Epithelial cell of esophagus (primary cell): ENCODE measurements around the gene OR5M10.

Source experiments
- DNase-seq: peaks from one replicate; pipeline ENCODE4 v3.0.0; 2010; ENCODE audit warnings: low read depth
- H3K4me3 ChIP-seq: 2 replicates; pipeline ENCODE4 v1.5.1; 2011; ENCODE audit warnings: mild to moderate bottlenecking, low read length, control low read depth
- TF ChIP-seq, protein P1 (sequence below): IDR thresholded peaks from 2 replicates; pipeline ENCODE4 v1.5.1; 2011; ENCODE audit warnings: low read depth, mild to moderate bottlenecking, low read length, control low read depth, inconsistent platforms; ENCODE audit not compliant: insufficient read depth; ENCODE audit errors: missing control alignments

Gene OR5M10

DNA sequence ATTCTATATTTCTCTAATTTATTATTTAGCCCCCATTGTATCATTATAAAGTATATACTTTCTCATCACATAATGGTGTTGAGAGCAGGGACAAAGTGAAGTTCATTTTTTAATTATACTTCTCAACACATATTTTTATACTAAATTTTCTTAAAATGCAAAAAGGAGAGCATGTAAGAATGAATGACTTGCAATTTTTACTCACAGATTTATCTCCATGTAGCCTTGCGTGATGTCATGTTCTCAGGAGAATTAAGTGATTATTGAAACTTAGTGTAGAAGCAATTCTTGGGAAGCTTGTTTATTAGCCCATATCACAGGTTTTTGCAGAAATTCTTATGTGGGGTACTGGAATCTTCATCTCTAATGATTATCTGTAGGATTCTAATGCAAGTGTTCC lies 33.8 kb downstream of the OR5M10 start:
- H3K4me3 ChIP-seq = no peak overlapping the region
- TF ChIP-seq, protein P1, sequence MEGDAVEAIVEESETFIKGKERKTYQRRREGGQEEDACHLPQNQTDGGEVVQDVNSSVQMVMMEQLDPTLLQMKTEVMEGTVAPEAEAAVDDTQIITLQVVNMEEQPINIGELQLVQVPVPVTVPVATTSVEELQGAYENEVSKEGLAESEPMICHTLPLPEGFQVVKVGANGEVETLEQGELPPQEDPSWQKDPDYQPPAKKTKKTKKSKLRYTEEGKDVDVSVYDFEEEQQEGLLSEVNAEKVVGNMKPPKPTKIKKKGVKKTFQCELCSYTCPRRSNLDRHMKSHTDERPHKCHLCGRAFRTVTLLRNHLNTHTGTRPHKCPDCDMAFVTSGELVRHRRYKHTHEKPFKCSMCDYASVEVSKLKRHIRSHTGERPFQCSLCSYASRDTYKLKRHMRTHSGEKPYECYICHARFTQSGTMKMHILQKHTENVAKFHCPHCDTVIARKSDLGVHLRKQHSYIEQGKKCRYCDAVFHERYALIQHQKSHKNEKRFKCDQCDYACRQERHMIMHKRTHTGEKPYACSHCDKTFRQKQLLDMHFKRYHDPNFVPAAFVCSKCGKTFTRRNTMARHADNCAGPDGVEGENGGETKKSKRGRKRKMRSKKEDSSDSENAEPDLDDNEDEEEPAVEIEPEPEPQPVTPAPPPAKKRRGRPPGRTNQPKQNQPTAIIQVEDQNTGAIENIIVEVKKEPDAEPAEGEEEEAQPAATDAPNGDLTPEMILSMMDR = no peak
- no peak for DNase-seq

DNA sequence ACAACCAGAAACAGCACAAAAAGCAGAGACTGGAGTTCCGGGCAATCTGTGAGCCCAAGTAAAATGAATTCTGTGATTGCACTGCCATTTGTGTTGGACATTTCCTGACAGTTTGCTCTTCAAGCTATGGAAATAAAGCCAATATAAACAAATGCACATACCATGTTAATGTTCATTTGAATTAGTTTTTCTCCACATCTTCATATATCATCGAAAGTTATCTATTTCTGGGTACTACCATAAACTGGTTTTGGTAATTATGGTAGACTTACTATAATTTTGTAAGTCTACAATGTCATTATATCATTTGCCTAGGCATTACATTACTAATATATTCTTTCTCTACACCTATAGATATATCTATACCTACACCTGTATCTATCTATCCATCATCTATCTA lies 34.4 kb downstream of the OR5M10 start, which contains the start of gene OR5M11:
TSS of gene OR5M11 (minus strand) at position 101 of the 400 bp plus-strand sequence. CDS start at position 101, 0 bp downstream.
- TF ChIP-seq, protein P1 = no peak
- DNase-seq = no peak
- no peak within 1 kb of the TSS for H3K4me3 ChIP-seq

- no peak overlapping the region for H3K4me3 ChIP-seq
- TF ChIP-seq, protein P1 = no peak
- DNase-seq = no peak
Measured at GRCh38 chr11:56533054-56533740, 44.3 kb downstream of the OR5M10 start.

GRCh38 chr11:56531856-56532255 lies 45.7 kb downstream of the OR5M10 start:
- TF ChIP-seq, protein P1 = no peak
- DNase-seq = no peak
- no peak overlapping the region for H3K4me3 ChIP-seq
